ENCODE results near the gene RESP18. TPM values are rescaled to one million over a fixed set of nuclear protein-coding genes. Genes with fewer than 3 reads are reported as not detected.

The RESP18 gene
- total RNA-seq, 1 experiment from 2014 or later, result not detected

- POLR2A ChIA-PET, result interaction anchor here (0.6 to 1.4 kb wide), 2 partner anchors 121 to 161 kb away, joined by 3 to 8 read pairs; partner anchors contain the start of gene CNPPD1
- DNase-seq (ENCODE audit: unreplicated experiment), result no peak
- no peak overlapping the region for H3K27ac Mint-ChIP-seq (ENCODE audit: low read depth, unreplicated experiment)
- peaks cover 35% of the 10 kb centered on the region for H3K27me3 Mint-ChIP-seq (ENCODE audit: insufficient read depth, unreplicated experiment)
- H3K4me3 Mint-ChIP-seq (ENCODE audit: unreplicated experiment), result no peak overlapping the region
- CTCF ChIA-PET, result interaction anchor here (0.6 to 17.4 kb wide), 19 partner anchors 7 to 271 kb away, joined by 3 to 445 read pairs (median 5); partner anchors contain the start of genes ABCB6, CNPPD1, DNAJB2 and GLB1L
- TF ChIP-seq CTCF (IDR thresholded peaks at IDR 0.05; ENCODE audit: unreplicated experiment), result no peak
- no peaks in the 10 kb centered on the region for H3K9me3 Mint-ChIP-seq (ENCODE audit: unreplicated experiment)
- no TSS peak for BruUV-seq (replicated peaks)
- peaks cover 11% of the 10 kb centered on the region for H3K4me1 Mint-ChIP-seq (ENCODE audit: insufficient read depth, unreplicated experiment)
- H3K36me3 Mint-ChIP-seq (ENCODE audit: insufficient read depth, unreplicated experiment), result peaks cover 6% of the 10 kb centered on the region
- intact Hi-C loops (cut with micrococcal nuclease), result loop anchor here (1.0 to 5.0 kb wide), 5 partner anchors 19 to 138 kb away; partner anchors contain the start of genes ABCB6, DNAJB2, GLB1L and NHEJ1
Observed at GRCh38 chr2:219297766-219298456, 34.6 kb downstream of the RESP18 start.

DNA sequence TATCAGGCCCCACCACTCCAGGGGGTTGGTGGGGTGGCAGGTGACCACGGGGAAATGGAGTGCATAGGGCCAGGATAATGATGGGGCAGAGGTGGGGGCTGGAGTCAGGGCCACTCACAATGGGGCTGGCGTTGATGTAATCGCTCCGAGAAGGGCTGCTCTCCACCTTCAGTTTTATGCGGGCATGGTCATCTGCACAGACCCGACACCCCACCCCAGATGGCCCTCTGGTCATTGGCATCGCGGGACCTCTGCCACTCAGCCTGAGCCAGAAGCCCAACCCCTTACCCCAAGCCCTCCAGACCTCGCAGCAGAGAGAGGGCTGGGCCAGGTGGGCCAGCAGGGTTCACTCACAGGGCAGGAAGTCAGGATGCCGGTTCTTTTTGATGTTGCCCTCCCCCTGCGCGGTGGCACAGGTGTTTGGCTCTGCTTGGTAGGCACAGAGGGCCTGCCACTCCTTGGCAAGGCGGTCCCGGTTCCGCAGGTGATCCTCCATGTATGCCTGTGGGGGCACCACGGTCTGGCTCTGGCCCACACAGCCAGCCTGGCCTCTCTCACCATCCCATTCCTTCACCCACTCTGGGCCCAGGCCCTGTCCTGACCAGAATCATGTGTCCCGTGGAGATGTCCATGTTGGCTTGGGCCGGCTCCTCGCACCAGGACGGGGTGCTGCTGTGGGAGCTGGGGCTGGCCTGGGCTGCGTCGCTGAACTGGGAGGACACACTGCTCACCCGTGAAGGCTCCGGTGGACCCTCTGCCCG, 35.7 kb downstream of the RESP18 start:
- H3K4me1 Mint-ChIP-seq (ENCODE audit: insufficient read depth, unreplicated experiment), result peaks cover 11% of the 10 kb centered on the region
- no peak overlapping the region for H3K27ac Mint-ChIP-seq (ENCODE audit: low read depth, unreplicated experiment)
- no TSS peak for BruUV-seq (replicated peaks)
- TF ChIP-seq CTCF (IDR thresholded peaks at IDR 0.05; ENCODE audit: unreplicated experiment), result no peak
- H3K27me3 Mint-ChIP-seq (ENCODE audit: insufficient read depth, unreplicated experiment), result peaks cover 24% of the 10 kb centered on the region
- ChIA-PET POLR2A (interaction anchor here (11.1 kb wide), 1 partner anchor 20 kb away, joined by 170 read pairs; the partner anchor contains the start of gene DNAJB2), CTCF (interaction anchor here (0.5 to 17.4 kb wide), 9 partner anchors 16 to 453 kb away, joined by 3 to 445 read pairs (median 15); partner anchors contain the start of genes ABCB6, ANKZF1, ATG9A and DNAJB2)
- no peak for DNase-seq (ENCODE audit: unreplicated experiment)
- H3K4me3 Mint-ChIP-seq (ENCODE audit: unreplicated experiment), result no peak overlapping the region
- peaks cover 6% of the 10 kb centered on the region for H3K36me3 Mint-ChIP-seq (ENCODE audit: insufficient read depth, unreplicated experiment)
- H3K9me3 Mint-ChIP-seq (ENCODE audit: unreplicated experiment), result no peaks in the 10 kb centered on the region
- intact Hi-C loops (cut with micrococcal nuclease), result loop anchor here (5.0 kb wide), 1 partner anchor 50 kb away; the partner anchor contains the start of genes GLB1L and STK16

DNA sequence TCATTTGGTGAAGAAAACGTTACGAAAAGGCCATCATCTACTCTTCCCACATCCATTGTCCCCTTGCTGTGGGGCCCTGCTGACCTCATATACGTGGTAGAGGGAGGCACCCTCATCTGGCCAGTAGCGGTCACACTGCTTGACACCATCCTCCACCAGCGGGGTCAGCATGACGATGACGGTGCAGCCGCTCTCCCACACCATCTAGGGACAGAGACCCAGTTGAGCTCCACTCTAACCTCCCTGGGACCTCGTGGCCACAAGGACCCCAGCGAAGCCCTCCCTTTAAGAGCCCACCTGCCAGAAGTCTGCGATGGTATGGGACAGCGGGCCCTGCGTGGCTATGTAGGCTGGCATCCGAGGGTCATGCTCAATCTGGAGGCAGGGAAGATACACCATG, 36.4 kb downstream of the RESP18 start:
- Mint-ChIP-seq H3K27me3 (ENCODE audit: insufficient read depth, unreplicated experiment) (peaks cover 17% of the 10 kb centered on the region), H3K36me3 (ENCODE audit: insufficient read depth, unreplicated experiment) (peaks cover 6% of the 10 kb centered on the region), H3K27ac (ENCODE audit: low read depth, unreplicated experiment) (peak overlapping the region; percentile 40), H3K4me3 (ENCODE audit: unreplicated experiment) (no peak overlapping the region), H3K4me1 (ENCODE audit: insufficient read depth, unreplicated experiment) (peaks cover 11% of the 10 kb centered on the region), H3K9me3 (ENCODE audit: unreplicated experiment) (no peaks in the 10 kb centered on the region)
- no TSS peak for BruUV-seq (replicated peaks)
- intact Hi-C loops (cut with micrococcal nuclease), result loop anchor here (5.0 kb wide), 1 partner anchor 49 kb away; the partner anchor contains the start of genes GLB1L and STK16
- CTCF ChIA-PET, result interaction anchor here (0.5 to 17.4 kb wide), 17 partner anchors 14 to 657 kb away, joined by 3 to 445 read pairs (median 9); partner anchors contain the start of genes ABCB6, ANKZF1, ATG9A and CNPPD1
- DNase-seq (ENCODE audit: unreplicated experiment), result no peak
- TF ChIP-seq CTCF (IDR thresholded peaks at IDR 0.05; ENCODE audit: unreplicated experiment), result no peak
- POLR2A ChIA-PET, result interaction anchor here (1.7 to 11.1 kb wide), 6 partner anchors 19 to 120 kb away, joined by 6 to 170 read pairs (median 26); partner anchors contain the start of genes ANKZF1, ATG9A, CNPPD1 and DNAJB2

All from MCF 10A (cell line).